Left ventricle myocardium superior (tissue), 1 donor: Measurements from ENCODE around the gene XPR1. TPM values are rescaled to one million over a fixed set of nuclear protein-coding genes. Genes with fewer than 3 reads are reported as not detected.

Source experiments
- ATAC-seq: fragments of 200-7000 bp; cut with Tn5 transposase; one replicate; pipeline ENCODE4 v1.9.1; 2020; ENCODE audit warnings: mild to moderate bottlenecking, moderate library complexity
- DNase-seq: peaks from one replicate; pipeline ENCODE4 v3.0.0-alpha.2; 2020
- intact Hi-C: fragments of 100-400 bp; cut with micrococcal nuclease; formaldehyde crosslinking; loops from one replicate; pipeline ENCODE4 v1.11.0; 2022
- long read RNA-seq: library from polyadenylated mRNA; unstranded; transcript quantifications from one replicate; pipeline ENCODE4 v2.0.0, GENCODE V29; 2021
- total RNA-seq: library from RNA; stranded (reverse); fragmentation: NEBNext Ultra II Directional; extraction: Animal tissue kit (Norgen Biotek cat#: 25700); gene quantifications from one replicate; pipeline ENCODE4 v1.2.1, GENCODE V29; 2021
- donor health status: DM: no; HTN: yes; CAD: no; lungs with severe emphysema.

The XPR1 gene
- 43.8 TPM for total RNA-seq
- long read RNA-seq, partial matches to known transcripts: 1 of 6 reads
- long read RNA-seq, other reads (novel, unspliced or antisense): 5 of 6 reads

DNA sequence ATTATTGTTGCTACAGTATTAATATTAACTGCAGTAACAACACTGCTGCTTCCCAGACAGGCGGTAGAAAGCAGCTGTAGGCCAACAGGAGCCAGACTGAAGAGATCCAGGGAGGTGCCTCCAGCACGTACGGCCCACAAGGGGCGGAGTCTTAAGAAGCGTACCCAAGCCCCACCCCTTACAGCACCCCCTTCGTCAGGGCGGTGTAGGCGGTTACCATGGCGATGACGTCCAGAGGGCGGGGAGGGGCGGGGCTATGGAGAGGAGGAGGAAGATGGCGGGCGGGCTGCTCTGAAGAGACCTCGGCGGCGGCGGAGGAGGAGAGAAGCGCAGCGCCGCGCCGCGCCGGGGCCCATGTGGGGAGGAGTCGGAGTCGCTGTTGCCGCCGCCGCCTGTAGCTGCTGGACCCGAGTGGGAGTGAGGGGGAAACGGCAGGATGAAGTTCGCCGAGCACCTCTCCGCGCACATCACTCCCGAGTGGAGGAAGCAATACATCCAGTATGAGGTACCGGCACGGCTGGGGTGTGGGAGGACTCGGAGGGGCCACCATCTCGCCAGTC, at the start of gene XPR1:
Gene XPR1 (plus strand): TSS at position 257 of the 560 bp plus-strand sequence. CDS start 180 bp downstream, at position 437.
- peak; percentile 97 for DNase-seq
- ATAC-seq: peak; percentile 97
- intact Hi-C loops: loop anchor here (10.0 kb wide), 2 partner anchors 97 to 223 kb away; no protein-coding TSS in a partner anchor

DNA sequence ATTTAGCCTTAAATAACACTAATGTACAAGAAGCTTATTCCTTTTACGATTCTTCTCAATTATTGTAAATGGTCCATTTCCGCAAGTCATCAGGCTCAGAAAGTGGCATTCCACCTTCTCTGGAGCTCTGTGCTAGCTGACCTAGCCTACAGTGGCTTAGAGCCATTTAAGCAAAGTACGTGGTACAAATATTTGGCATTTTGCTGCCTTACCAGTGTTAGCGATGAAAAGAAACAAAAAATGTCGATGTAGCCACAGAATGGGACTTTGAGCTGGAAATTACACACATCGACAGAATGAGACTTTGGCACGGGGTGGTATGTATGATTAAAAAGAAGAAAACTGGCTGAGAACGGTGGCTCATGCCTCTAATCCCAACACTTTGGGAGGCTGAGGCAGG, 47.0 kb upstream of the XPR1 start:
- DNase-seq (no peak), ATAC-seq (no peak)
- intact Hi-C loops: no loop called here

DNA sequence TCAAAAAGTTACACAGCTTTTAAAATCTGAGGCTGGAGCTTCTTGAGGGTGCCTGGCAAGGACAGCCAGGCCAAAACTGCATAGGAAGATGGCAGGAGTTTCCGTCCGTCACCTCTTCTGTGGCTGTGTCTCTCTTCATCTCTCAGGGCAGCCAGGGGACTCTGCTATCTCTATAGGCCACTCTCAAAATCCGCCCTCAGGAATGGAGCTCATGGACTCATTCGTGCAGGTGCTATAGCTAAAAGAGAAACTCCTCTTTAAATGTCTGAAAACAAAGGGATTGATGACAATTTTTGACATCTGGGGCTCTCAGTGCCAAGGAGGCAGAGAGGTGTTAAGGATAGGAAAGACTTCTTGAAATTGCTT, 45.8 kb upstream of the XPR1 start:
- ATAC-seq (no peak), DNase-seq (no peak)
- intact Hi-C loops: no loop called here

DNA sequence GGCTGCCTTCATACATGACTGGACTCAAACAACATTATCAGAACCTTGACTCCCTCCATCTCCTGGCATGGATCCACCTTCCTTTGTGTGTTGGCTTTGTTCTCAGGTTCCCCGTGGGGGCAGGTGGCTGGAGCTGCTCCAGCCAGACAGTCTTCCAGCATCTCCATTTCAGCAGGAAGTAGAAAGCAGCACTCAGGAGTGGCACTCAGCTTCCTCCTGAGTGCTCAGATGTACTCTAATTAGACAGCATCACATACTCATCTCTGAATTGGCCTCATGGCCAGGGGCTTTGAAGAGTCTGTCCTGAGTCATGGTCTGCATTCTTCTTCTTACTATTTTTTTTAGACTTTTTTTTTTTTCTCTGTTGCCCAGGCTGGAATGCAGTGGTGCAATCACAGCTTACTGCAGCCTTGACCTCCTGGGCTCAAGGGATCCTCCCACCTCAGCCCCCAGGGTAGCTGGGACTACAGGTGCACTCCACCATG, 45.1 kb upstream of the XPR1 start:
- no peak for ATAC-seq

DNA sequence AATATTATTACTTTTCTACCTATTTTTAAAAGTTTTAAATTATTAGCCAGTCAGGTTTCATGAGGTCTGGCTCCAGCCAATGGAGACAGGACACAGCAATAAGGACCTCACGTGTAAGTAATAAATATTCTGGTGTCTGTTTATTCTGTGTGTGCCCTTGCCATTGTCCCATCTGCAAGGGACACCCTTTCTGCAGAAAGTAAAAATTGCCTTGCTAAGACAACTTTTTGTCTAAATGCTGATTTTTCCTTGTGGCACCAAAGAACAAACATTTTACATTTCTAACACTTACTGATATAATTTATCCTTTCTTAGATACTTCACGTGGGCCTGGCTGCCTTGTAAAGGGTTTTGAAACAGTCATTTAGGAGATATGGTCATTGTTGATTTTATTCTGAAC, 43.7 kb upstream of the XPR1 start:
- no peak for ATAC-seq
- DNase-seq: no peak
- intact Hi-C loops: no loop called here

More for the DNA sequence above, 45.1 kb upstream of the XPR1 start:
- no peak for DNase-seq
- intact Hi-C loops: no loop called here

DNA sequence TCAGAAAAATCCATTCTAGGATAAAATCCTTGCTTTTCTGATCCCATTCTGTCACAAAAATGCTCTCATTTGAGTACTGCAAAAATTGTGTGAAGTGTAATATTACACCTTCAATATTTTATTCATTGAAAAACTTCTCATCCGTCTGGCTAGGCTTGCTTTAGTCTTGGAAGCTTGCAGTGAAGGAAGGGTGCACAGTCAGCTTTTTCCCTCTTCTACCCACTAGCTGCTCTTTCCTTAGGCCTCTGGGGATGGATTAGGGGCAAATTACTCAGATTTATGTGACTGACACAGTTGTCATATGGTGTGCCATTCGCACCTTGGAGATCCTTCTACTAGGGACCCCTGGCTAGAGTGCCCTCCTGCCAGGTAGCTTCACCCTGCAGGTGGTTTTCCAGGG, 40.9 kb upstream of the XPR1 start:
- DNase-seq (no peak), ATAC-seq (no peak)
- intact Hi-C loops: no loop called here

DNA sequence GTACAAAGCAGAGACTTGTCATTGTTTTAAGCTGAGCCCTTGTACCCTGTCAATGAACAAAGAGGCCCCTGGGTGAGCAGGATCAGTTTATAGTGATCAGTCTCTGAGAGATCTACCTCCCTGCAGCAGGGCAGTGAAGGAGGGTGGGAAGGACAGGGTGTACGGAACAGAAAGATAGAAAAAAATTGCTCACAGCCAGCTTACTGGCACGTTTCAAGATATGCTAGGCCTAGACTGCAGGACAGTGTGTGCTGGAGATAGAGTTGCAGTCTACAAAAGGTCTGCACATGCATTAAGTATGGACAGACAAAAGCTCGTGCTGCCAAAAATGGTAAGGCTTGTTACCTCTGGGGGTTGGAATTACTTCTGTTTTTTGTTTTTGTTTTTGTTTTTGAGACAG, 38.4 kb upstream of the XPR1 start:
- peak; percentile 98 for ATAC-seq
- DNase-seq: no peak
- intact Hi-C loops: no loop called here

DNA sequence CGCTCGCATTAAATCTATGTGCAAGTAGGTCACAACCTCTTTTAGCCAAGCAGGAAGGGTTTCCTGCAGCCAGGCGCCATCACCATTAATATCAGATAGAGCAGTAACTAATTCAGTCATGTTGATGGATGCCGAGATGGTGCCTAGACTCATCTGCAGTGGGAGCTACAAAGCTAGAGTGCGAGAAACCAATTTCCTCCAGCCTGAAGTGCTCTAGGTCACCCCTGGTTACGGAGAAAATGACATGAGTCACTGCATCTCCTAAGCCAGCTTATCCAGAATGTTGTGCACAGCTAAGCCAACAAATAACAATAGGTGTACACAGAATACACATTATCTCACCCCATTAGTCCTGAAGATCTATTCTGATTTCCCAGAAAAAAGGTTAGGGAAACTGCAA, 37.1 kb upstream of the XPR1 start:
- DNase-seq: no peak
- no peak for ATAC-seq
- intact Hi-C loops: no loop called here

DNA sequence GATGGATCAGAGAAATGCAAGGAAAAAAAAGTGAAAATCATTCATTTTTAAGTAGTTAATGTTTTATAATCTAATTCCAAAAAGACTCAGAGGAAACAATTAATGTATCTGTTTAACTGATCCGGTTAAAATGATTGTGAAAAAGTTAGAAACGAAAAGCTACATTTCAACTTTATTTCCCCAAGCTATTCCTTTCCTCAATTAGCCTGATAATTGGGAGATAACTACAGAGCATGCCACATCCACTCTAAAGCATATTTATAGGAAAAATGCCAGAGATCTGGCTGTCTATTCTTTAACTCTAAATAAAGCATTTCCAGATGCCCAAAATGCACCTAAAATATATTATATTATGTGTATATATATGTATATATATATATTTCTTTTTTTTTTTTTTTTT, 35.9 kb upstream of the XPR1 start:
- DNase-seq (no peak), ATAC-seq (no peak)
- intact Hi-C loops: no loop called here

DNA sequence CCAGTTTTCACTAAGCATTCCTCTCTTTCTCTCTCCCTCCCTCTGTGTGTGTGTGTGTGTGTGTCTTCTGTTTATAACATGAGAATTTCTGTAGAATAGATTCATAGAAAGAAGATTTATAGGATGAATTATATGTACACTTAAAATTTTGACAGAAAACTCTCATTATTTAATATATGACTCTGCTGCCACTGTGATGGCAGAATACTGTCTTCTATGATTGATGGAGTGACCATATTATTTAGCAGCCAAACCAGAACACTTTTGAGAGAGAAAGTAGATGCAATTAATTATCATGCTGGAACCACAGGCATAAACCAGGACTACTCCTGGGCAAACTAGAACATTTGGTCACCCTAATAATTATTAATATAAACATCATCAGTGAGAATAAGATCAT, 34.3 kb upstream of the XPR1 start:
- intact Hi-C loops: no loop called here
- DNase-seq: no peak
- ATAC-seq: no peak

DNA sequence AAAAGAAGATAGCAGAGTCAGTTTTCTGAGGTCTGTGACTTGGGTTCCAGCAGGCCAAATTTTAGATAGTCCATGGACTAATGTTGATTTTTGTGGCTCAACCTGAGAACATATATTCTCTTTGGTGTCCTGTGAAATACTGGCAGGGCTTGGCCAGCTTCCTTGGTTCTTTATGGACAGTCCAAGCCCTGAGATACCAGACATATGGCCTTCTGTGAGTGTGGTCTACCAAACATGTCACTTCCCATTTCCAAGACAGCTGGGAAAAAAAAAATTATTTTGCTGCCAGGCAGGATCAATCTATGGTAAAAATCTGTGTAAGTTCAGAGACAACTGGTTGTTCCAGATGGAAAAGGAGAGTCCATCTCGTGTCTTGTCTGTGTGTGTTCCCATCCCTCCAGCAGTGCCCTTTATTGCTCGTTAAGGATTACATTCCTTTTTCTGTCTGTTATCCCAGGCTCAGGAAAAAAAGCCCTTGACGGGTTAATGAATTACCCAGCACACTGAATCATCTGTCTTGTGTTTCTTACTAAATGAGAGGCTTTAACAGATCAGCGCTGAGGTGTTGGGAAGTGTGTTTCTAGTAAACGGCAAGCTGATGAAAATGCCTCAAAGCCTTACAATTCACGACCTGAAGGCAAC, 33.4 kb upstream of the XPR1 start:
- no peak for ATAC-seq
- no peak for DNase-seq
- intact Hi-C loops: no loop called here

DNA sequence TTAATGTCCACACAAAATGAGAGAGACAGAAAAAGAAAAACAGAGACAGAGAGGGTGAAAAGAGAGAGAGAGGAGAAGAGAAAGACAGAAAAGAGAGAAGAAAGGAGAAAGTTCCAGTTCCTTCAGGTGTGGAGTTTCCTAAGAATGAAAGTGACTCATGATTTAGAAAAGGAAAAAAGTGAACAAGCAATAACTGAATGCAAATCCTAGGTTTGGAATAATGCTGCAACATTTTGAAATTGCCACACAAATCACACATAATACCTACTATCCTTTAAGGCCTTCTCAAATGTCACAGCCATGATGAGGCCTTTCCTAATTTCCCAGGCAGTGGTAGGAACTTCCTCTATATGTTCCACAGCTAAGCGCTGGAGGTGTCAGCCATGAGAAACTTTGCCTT, 31.5 kb upstream of the XPR1 start:
- ATAC-seq: no peak
- no peak for DNase-seq
- intact Hi-C loops: no loop called here

DNA sequence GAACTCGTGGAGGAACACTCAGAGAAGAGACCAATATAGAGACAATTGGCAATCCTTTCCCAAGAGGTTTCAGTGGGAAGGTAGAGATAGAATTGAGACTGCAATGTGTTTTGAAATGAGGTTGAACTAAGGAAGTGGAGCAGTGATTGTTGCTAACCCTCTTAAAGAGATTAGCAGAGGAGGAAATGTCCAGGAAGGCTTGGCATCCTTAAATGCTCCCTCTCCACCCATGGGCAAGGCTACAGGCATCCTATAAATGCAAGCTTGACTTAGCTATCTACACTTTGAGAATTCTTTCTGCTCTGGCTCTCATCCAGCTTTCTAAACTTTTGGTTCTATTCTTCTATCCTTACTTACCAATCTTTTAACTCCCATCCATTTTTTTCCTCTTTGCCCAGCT, 30.3 kb upstream of the XPR1 start:
- intact Hi-C loops: no loop called here
- DNase-seq (no peak), ATAC-seq (no peak)

DNA sequence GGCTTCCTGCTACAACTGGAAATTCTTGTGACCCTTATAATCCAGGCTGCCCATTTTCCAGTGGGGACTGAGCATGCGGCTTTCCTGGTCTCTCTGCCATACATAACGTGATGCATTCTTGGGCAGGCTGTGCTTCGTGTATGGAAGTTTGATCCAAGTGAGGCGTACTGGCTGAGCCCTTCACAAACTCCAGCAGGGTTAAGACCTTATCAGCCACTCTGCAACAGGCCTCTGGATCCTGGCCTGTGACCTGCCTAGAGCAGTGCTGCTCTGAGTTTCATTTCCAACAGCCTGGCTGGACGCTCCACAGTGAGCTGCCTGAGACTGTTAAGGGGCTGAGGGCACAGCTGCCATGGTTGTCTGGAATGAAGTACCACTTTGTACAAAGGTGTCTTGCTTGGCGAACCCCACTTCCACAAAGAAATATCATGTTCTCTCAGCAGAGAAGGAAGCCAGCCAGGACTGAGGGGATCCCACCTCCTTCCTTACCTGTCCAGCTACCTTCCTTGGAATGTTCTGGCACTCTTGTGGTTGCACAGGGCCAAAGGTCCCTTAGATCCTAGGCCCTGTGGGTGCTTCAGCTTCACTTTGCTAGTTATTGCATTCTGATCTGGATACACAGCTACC, 28.5 kb upstream of the XPR1 start:
- ATAC-seq: peak; percentile 97
- intact Hi-C loops: no loop called here
- peak; percentile 72 for DNase-seq

DNA sequence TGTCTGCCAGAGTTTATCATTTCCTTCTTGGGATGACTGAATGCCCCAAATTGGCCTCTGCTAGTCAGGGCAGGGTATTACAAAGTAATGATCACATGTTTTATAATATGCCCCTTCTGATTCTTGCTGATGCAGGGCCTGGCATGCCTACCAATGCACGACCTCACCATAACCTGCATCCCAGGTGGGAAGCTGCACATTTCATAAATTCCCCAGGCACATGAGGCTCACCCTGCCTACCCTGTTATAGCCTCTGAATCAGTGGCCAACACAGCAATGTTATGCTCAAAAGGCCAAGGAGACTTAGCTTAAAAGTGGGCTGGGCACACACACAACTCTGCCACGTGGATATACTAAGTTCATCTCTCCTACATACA, 28.0 kb upstream of the XPR1 start:
- intact Hi-C loops: no loop called here
- DNase-seq: no peak
- ATAC-seq: peak; percentile 7

DNA sequence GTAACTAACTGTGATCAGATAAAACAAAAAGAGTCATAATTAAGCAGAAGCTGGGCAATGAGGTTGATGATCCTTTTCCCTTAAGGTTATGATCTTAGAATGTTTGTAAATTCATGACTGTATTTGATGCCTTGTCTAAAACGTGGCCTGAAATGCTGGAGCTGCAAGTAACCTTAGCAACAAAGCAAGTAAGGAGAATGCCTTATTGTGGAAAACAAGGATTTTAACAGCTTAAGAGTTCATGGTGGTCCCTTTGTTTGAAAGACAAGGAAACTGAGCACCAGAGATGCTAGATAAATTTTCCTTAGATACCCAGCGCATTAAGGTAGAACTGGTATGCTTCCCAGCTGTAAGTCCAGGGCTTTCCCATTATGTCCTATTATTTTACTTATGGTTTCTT, 25.7 kb upstream of the XPR1 start:
- ATAC-seq: no peak
- intact Hi-C loops: no loop called here

DNA sequence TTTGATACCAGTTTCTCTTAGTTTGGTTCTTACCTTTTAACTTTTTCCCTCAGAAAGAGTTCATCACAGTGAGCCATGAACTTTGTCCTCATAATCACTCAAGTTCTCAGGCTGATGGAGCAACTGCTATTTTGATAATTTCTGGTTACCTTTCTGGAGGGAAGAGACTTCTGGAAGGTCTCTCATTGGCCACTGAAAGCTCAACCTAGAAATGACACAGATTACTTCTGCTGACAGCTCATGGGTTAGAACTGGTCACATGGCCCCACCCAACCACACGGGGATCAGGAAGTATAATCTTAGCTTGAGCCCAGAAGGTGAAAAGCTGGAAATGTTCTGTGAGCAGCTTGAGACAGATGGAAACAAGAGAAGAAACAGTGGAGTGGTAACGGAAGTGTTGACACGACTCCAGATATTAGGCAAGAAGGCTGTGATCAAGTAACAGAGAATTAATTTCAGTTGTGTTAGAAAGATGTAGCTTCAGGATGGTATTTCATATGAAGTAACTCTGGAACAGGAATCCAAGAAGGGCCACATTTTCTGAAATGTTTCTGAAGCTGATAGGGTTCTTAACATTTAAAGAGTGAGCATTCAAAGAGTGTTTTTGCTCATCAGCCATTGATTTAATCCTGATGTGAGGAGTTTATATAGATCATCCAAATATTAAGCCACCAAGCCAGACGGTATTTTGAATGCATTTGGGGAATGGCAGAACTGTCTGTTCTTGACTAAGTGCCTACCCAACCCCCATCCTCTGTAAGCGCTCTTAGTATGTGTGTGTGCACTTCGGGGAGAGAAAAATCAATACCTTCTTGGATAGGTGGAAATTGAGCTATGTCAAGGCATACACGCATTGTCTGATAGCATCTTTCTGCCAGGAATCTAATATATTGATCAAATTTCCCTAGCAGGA, 21.9 kb upstream of the XPR1 start:
- DNase-seq: no peak
- intact Hi-C loops: no loop called here
- ATAC-seq: peak; percentile 34

More for the DNA sequence above, 25.7 kb upstream of the XPR1 start:
- DNase-seq: no peak

DNA sequence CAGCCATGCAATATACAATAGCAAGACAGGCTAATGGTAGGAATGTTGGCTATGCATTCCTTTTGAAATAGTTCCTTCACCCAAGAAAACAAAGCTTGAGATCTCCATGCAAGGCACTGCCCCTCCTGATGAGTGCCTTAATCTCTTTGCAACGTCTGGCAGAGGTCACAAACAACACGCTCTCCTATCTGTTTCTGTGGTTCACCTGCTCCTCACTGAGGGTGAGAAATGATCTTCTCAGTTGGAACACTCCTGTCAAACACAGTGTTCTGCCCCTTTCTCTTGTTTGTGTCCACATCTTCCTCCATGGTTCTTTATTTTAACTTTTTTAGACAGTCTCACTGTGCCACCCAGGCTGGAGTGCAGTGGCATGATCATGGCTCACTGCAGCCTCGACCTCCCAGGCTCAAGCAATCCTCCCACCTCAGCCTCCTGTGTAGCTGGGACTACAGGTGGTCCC, 21.2 kb upstream of the XPR1 start:
- no peak for DNase-seq
- intact Hi-C loops: no loop called here
- peak; percentile 8 for ATAC-seq

DNA sequence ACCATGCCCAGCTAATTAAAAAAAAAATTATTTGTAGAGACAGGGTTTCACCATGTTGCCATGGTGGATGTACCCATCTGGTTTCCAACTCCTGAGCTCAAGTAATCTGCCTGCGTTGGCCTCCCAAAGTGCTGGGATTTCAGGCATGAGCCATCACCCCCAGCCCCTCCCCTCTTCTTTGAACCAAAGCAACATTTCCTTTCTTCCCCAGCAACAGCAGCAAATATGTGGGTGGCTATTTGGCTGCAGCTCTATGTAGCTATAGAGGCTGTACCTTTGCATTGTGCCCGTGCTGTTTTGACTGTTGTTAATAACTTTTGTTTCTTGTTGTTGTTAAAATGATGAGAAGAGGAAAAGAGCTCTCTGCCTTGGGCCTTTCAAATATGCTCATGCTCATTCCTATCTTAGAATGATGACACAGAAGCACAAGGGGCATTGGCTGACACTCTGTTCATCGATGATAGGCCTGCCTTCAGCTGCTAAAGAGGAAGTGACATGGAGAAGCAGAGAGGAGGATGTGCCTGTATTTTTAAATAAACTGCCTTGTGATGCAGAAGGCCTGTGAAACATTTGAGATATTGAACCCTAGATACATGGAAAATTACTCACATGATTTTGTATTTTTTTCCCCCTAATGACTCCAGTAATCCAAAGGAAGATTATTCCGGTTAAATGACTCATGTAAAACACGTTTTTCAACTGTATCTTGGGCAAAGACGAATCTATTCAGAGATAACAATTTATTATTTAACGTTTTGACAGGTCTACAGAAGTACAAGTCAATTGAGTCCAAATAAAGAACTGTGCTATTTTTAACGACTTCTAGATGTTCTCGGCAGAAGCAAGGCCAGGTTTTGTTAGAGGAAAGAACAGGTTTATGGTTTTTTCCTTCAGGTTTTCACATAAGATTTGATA, 20.5 kb upstream of the XPR1 start:
- peak; percentile 88 for ATAC-seq
- DNase-seq: no peak

More for the DNA sequence above, 20.5 kb upstream of the XPR1 start:
- intact Hi-C loops: no loop called here
